Measurements from ENCODE around the gene STK32C.

The STK32C gene

GRCh38 chr10:132247943-132248342 is 59.8 kb downstream of the STK32C start:
- TF ChIP-seq CTCF (IDR thresholded peaks at IDR 0.05; ENCODE audit: low read length, missing control alignments) = no peak
- H3K4me3 ChIP-seq (replicated peaks; ENCODE audit: low read depth, low read length) = no peak overlapping the region
- DNase-seq (ENCODE audit: low read depth) = no peak

- H3K4me3 ChIP-seq (replicated peaks; ENCODE audit: low read depth, low read length) = no peak overlapping the region
- no peak for TF ChIP-seq CTCF (IDR thresholded peaks at IDR 0.05; ENCODE audit: low read length, missing control alignments)
- no peak for DNase-seq (ENCODE audit: low read depth)
Measured at GRCh38 chr10:132246296-132246695, 61.5 kb downstream of the STK32C start.

- TF ChIP-seq CTCF (IDR thresholded peaks at IDR 0.05; ENCODE audit: low read length, missing control alignments) = no peak
- no peak for DNase-seq (ENCODE audit: low read depth)
- no peak overlapping the region for H3K4me3 ChIP-seq (replicated peaks; ENCODE audit: low read depth, low read length)
Measured at GRCh38 chr10:132245056-132245455, 62.7 kb downstream of the STK32C start.

GRCh38 chr10:132243626-132244025 is 64.1 kb downstream of the STK32C start:
- DNase-seq (ENCODE audit: low read depth) = no peak
- TF ChIP-seq CTCF (IDR thresholded peaks at IDR 0.05; ENCODE audit: low read length, missing control alignments) = no peak
- no peak overlapping the region for H3K4me3 ChIP-seq (replicated peaks; ENCODE audit: low read depth, low read length)

- no peak for TF ChIP-seq CTCF (IDR thresholded peaks at IDR 0.05; ENCODE audit: low read length, missing control alignments)
- no peak overlapping the region for H3K4me3 ChIP-seq (replicated peaks; ENCODE audit: low read depth, low read length)
- no peak for DNase-seq (ENCODE audit: low read depth)
Measured at GRCh38 chr10:132243141-132243540, 64.6 kb downstream of the STK32C start.

- H3K4me3 ChIP-seq (replicated peaks; ENCODE audit: low read depth, low read length) = no peak overlapping the region
- no peak for TF ChIP-seq CTCF (IDR thresholded peaks at IDR 0.05; ENCODE audit: low read length, missing control alignments)
Measured at GRCh38 chr10:132242103-132242840, 65.5 kb downstream of the STK32C start.

GRCh38 chr10:132241496-132241895 is 66.3 kb downstream of the STK32C start:
- DNase-seq (ENCODE audit: low read depth) = no peak
- TF ChIP-seq CTCF (IDR thresholded peaks at IDR 0.05; ENCODE audit: low read length, missing control alignments) = no peak
- H3K4me3 ChIP-seq (replicated peaks; ENCODE audit: low read depth, low read length) = no peak overlapping the region

More at GRCh38 chr10:132242103-132242840, 65.5 kb downstream of the STK32C start:
- no peak for DNase-seq (ENCODE audit: low read depth)

All from fibroblast of pulmonary artery (primary cell).